ENCODE measurements around the gene PRDM4.

- no peak for TF ChIP-seq REST (IDR thresholded peaks at IDR 0.05; ENCODE audit: insufficient read depth in 1 of 2, low read depth in 2 of 2, low read length in 1 of 2)
- no peak for TF ChIP-seq POLR2AphosphoS5 (IDR thresholded peaks at IDR 0.05; ENCODE audit: low read depth, low read length)
Measured at GRCh38 chr12:107805488-107806180, 44.7 kb upstream of the PRDM4 start.
